K562 (cell line): ENCODE data around the gene ANKH. TPM values are rescaled to one million over a fixed set of nuclear protein-coding genes. Genes with fewer than 3 reads are reported as not detected.

Experiments
- CBX3 ChIP-seq, 2 experiments: IDR thresholded peaks; 1 replicate in 1 of 2; 2 replicates in 1 of 2; pipeline ENCODE4 v1.6.1; 2012; ENCODE audit warnings: inconsistent platforms in 2 of 2, low read length in 2 of 2, borderline replicate concordance in 1 of 2, control low read depth in 1 of 2
- DACH1 ChIP-seq: fragments of 450-650 bp; IDR thresholded peaks from 2 replicates; pipeline ENCODE4 v1.6.1; 2018; ENCODE audit not compliant: partially characterized antibody
- DDX20 ChIP-seq: fragments of 450-650 bp; IDR thresholded peaks from 2 replicates; pipeline ENCODE4 v1.6.1; 2016; ENCODE audit warnings: missing genetic modification characterization, low read depth, mild to moderate bottlenecking, missing compliant biosample characterization, moderate library complexity
- EZH2 ChIP-seq: IDR thresholded peaks from 2 replicates; pipeline ENCODE4 v1.6.1; 2012; ENCODE audit warnings: low read depth, mild to moderate bottlenecking, inconsistent platforms, low read length, borderline replicate concordance
- FOSL1 ChIP-seq: fragments of 200-800 bp; sonication (Bioruptor generic); conservative IDR thresholded peaks from 2 replicates; pipeline ENCODE4 v1.6.1; 2016; ENCODE audit warnings: missing genetic modification characterization, missing compliant biosample characterization
- FOXK1 ChIP-seq: sonication (generic); formaldehyde crosslinking; IDR thresholded peaks from 2 replicates; pipeline ENCODE4 v1.8.0; 2022; ENCODE audit warnings: missing genetic modification reagents, mild to moderate bottlenecking, borderline replicate concordance
- POLR2AphosphoS5 ChIP-seq: IDR thresholded peaks from 2 replicates; pipeline ENCODE4 v1.6.1; 2011; ENCODE audit warnings: mild to moderate bottlenecking, low read depth, low read length, moderate library complexity; ENCODE audit not compliant: control insufficient read depth, insufficient read depth
- PTRF ChIP-seq: fragments of 450-650 bp; IDR thresholded peaks from 2 replicates; pipeline ENCODE4 v1.6.1; 2016; ENCODE audit warnings: mild to moderate bottlenecking, missing genetic modification characterization, missing compliant biosample characterization
- RNF2 ChIP-seq: sonication (generic); IDR thresholded peaks from 2 replicates; pipeline ENCODE4 v1.6.1; 2016
- SAP30 ChIP-seq: fragments of 200-600 bp; sonication (generic); IDR thresholded peaks from 2 replicates; pipeline ENCODE4 v1.6.1; 2012; ENCODE audit warnings: borderline replicate concordance, low read depth, mild to moderate bottlenecking, moderate library complexity, low read length, control low read depth, inconsistent platforms; ENCODE audit not compliant: insufficient read depth, poor library complexity, severe bottlenecking
- SLC30A9 ChIP-seq: fragments of 250-450 bp; sonication (Bioruptor Pico); IDR thresholded peaks from 2 replicates; pipeline ENCODE4 v1.8.0; 2022; ENCODE audit warnings: mild to moderate bottlenecking, moderate library complexity
- ZFX ChIP-seq: sonication (generic); formaldehyde crosslinking; IDR thresholded peaks from 2 replicates; pipeline ENCODE4 v1.8.0; 2022; ENCODE audit warnings: mild to moderate bottlenecking, missing genetic modification reagents, moderate library complexity
- ZNF121 ChIP-seq: sonication (generic); formaldehyde crosslinking; conservative IDR thresholded peaks from 2 replicates; pipeline ENCODE4 v1.8.0; 2022; ENCODE audit warnings: missing genetic modification reagents
- polyA plus RNA-seq, 8 experiments: library from polyadenylated mRNA; depleted of rRNA in 4 of 8; stranded (reverse) in 5 of 8; unstranded in 3 of 8; fragments of >200 nt; fragmentation: Nextera tagmentation in 2 of 8; fragmentation: Illumina TruSeq in 1 of 8; extraction: Ambion mirVana in 2 of 8; extraction: Trizol in 1 of 8; gene quantifications; 2 replicates each; pipeline versions ENCODE4 v1.2.1 to v1.2.3, GENCODE V29; 2011 to 2014; ENCODE audit warnings: inconsistent platforms in 1 of 8, missing spikeins in 1 of 8
- total RNA-seq, 7 experiments: library from RNA; depleted of rRNA in 6 of 7; stranded (reverse); fragments of >200 nt in 6 of 7; fragmentation: Illumina TruSeq in 2 of 7; extraction: Trizol in 2 of 7; gene quantifications; 2 replicates each; pipeline versions ENCODE4 v1.2.1 to v1.2.3, GENCODE V29; 2011 to 2021; ENCODE audit warnings: low replicate concordance in 1 of 7
- TF ChIP-seq, protein P1 (sequence below), 3 experiments: fragments of 200-800 bp in 1 of 3; sonication (Bioruptor generic) in 1 of 3; sonication (generic) in 1 of 3; formaldehyde crosslinking in 1 of 3; IDR thresholded peaks; 2 replicates each; pipeline versions ENCODE4 v1.6.1 to v1.8.0; 2016 to 2022; ENCODE audit warnings: mild to moderate bottlenecking in 2 of 3, missing compliant biosample characterization in 2 of 3, missing genetic modification characterization in 2 of 3, missing genetic modification reagents in 1 of 3
- TF ChIP-seq, protein P2 (sequence below): sonication (generic); formaldehyde crosslinking; IDR thresholded peaks from 2 replicates; pipeline ENCODE4 v1.8.0; 2022; ENCODE audit warnings: mild to moderate bottlenecking, missing genetic modification reagents, borderline replicate concordance
- TF ChIP-seq, protein P3 (sequence below): sonication (generic); formaldehyde crosslinking; IDR thresholded peaks from 2 replicates; pipeline ENCODE4 v1.8.0; 2022; ENCODE audit warnings: mild to moderate bottlenecking, missing genetic modification reagents
- TF ChIP-seq, protein P4 (sequence below): sonication (generic); formaldehyde crosslinking; IDR thresholded peaks from 2 replicates; pipeline ENCODE4 v1.9.0; 2022; ENCODE audit warnings: mild to moderate bottlenecking, missing genetic modification reagents
- TF ChIP-seq, protein P5 (sequence below): fragments of 450-650 bp; IDR thresholded peaks from 2 replicates; pipeline ENCODE4 v1.6.1; 2017; ENCODE audit warnings: antibody characterized with exemption, mild to moderate bottlenecking

Gene ANKH
- total and polyA plus RNA-seq, 9 of the 15 experiments (the other 6 are each of a cell fraction or from before 2014, with no cell fraction given): 0.79 to 12.2 (median 4.5) TPM

DNA sequence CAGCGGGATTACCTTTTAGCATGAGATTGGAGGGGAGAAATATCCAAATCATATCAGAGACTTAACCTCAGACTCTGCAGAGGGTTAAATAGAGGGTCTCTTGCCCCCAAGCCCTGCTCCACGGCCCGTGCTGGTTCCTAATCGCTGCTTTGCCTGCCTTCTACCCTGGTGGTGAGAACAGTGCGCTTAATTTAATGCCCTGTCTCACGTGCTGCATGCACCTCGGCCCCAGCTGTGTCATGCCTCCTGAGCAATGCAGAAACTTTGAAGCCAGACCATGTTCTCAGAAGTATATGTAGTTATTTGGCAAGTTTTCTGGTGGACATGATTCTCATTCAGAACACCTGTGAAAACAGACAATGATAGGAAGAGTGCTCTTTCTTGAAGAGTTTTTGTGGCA, 205.6 kb downstream of the ANKH start (continued):
- TF ChIP-seq, protein P1, sequence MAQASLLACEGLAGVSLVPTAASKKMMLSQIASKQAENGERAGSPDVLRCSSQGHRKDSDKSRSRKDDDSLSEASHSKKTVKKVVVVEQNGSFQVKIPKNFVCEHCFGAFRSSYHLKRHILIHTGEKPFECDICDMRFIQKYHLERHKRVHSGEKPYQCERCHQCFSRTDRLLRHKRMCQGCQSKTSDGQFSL (CRISPR knock-in tag; IDR thresholded peaks at IDR 0.05): peak; percentile 41; the same call in 1 of the 2 replicates
- TF ChIP-seq, protein P1 (tag; IDR thresholded peaks at IDR 0.05): no peak
- TF ChIP-seq FOXK1: peak; percentile 22; the same call in 1 of the 2 replicates
- TF ChIP-seq, protein P2, sequence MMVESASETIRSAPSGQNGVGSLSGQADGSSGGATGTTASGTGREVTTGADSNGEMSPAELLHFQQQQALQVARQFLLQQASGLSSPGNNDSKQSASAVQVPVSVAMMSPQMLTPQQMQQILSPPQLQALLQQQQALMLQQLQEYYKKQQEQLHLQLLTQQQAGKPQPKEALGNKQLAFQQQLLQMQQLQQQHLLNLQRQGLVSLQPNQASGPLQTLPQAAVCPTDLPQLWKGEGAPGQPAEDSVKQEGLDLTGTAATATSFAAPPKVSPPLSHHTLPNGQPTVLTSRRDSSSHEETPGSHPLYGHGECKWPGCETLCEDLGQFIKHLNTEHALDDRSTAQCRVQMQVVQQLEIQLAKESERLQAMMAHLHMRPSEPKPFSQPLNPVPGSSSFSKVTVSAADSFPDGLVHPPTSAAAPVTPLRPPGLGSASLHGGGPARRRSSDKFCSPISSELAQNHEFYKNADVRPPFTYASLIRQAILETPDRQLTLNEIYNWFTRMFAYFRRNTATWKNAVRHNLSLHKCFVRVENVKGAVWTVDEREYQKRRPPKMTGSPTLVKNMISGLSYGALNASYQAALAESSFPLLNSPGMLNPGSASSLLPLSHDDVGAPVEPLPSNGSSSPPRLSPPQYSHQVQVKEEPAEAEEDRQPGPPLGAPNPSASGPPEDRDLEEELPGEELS (CRISPR knock-in tag): peak; percentile 89; the same call in 1 of the 2 replicates
- TF ChIP-seq DDX20 (tag): no peak
- no peak for TF ChIP-seq PTRF
- TF ChIP-seq CBX3 (IDR thresholded peaks at IDR 0.05; ENCODE audit: borderline replicate concordance in 1 of 2, low read length in 2 of 2): peak in 1 of 2 experiments; percentile 39; a peak in 1 of 3 replicates
- TF ChIP-seq DACH1: no peak
- no peak for TF ChIP-seq EZH2
- TF ChIP-seq, protein P3, sequence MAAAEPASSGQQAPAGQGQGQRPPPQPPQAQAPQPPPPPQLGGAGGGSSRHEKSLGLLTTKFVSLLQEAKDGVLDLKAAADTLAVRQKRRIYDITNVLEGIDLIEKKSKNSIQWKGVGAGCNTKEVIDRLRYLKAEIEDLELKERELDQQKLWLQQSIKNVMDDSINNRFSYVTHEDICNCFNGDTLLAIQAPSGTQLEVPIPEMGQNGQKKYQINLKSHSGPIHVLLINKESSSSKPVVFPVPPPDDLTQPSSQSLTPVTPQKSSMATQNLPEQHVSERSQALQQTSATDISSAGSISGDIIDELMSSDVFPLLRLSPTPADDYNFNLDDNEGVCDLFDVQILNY: 0 out of 2 replicates have a peak, but pooled peaks have one; percentile 66
- TF ChIP-seq POLR2AphosphoS5: no peak
- 0 out of 2 replicates have a peak, but pooled peaks have one; percentile 48 for TF ChIP-seq RNF2
- no peak for TF ChIP-seq SAP30
- TF ChIP-seq, protein P4, sequence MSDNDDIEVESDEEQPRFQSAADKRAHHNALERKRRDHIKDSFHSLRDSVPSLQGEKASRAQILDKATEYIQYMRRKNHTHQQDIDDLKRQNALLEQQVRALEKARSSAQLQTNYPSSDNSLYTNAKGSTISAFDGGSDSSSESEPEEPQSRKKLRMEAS (CRISPR knock-in tag): peak; percentile 97
- no peak for TF ChIP-seq FOSL1 (tag)
- TF ChIP-seq SLC30A9 (CRISPR knock-in tag): no peak
- TF ChIP-seq ZNF121: no peak
- TF ChIP-seq, protein P5, sequence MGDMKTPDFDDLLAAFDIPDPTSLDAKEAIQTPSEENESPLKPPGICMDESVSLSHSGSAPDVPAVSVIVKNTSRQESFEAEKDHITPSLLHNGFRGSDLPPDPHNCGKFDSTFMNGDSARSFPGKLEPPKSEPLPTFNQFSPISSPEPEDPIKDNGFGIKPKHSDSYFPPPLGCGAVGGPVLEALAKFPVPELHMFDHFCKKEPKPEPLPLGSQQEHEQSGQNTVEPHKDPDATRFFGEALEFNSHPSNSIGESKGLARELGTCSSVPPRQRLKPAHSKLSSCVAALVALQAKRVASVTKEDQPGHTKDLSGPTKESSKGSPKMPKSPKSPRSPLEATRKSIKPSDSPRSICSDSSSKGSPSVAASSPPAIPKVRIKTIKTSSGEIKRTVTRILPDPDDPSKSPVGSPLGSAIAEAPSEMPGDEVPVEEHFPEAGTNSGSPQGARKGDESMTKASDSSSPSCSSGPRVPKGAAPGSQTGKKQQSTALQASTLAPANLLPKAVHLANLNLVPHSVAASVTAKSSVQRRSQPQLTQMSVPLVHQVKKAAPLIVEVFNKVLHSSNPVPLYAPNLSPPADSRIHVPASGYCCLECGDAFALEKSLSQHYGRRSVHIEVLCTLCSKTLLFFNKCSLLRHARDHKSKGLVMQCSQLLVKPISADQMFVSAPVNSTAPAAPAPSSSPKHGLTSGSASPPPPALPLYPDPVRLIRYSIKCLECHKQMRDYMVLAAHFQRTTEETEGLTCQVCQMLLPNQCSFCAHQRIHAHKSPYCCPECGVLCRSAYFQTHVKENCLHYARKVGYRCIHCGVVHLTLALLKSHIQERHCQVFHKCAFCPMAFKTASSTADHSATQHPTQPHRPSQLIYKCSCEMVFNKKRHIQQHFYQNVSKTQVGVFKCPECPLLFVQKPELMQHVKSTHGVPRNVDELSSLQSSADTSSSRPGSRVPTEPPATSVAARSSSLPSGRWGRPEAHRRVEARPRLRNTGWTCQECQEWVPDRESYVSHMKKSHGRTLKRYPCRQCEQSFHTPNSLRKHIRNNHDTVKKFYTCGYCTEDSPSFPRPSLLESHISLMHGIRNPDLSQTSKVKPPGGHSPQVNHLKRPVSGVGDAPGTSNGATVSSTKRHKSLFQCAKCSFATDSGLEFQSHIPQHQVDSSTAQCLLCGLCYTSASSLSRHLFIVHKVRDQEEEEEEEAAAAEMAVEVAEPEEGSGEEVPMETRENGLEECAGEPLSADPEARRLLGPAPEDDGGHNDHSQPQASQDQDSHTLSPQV: 0 out of 2 replicates have a peak, but pooled peaks have one; percentile 36
- TF ChIP-seq ZFX (CRISPR knock-in tag): peak; percentile 39
